Adrenal gland (tissue), 5 donors: ENCODE data around the gene PRSS21.

Source experiments
- POLR2A ChIP-seq, 2 donors: fragments of 450-650 bp; IDR thresholded peaks; one replicate each; pipeline ENCODE4 v1.6.1; 2017; ENCODE audit warnings: antibody characterized with exemption in 2 of 2, mild to moderate bottlenecking in 2 of 2, moderate library complexity in 1 of 2
- TF ChIP-seq, protein P1 (sequence below), 6 experiments: fragments of 450-650 bp in 4 of 6; fragments of 200-600 bp in 2 of 6; sonication (generic) in 1 of 6; IDR thresholded peaks; 1 replicate in 5 of 6; 2 replicates in 1 of 6; pipeline versions ENCODE4 v1.5.1 to v1.8.0; 2016 to 2021; ENCODE audit warnings: antibody characterized with exemption in 6 of 6, mild to moderate bottlenecking in 2 of 6, moderate library complexity in 1 of 6
- donor health status: DM: no; HTN: no; CAD: no.

DNA sequence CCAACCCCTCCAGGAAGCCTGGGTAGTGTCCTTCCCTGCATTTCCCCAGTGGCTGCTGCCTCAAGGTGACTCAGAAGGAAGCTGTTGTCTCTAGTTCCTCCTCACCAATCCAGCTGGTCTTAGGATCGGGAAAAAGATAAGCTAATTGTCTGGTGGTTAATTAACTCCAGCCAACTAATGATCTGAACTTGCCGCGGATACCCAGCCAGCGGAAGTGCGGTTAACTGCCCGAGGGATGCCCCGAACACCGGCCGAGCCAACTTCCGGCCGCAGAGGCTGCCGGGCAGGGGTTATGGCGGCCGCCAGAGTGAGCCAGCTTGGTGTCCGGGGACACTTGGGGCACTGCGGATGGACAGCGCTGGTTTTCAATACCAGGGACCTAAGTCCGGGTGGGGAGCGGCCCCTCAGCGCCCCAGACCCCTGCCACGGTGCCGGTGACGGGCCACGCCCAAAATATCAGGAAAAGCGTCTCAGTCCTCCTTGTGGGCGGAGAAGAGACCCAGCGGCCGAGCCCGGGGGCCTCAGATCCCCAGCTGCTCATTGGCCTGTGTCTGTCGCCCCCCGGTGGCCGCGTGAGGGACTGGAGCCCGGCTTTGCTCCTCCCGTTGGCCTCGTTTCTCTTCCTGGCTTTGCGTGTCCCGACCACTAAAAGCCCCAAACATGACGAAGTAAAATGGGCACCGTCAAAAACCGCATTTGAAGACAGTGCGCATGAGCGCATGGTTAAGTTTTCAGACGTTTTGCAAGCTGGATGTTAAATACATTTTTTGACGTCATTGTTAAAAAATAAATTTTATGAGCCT, 51.2 kb downstream of the PRSS21 start:
- TF ChIP-seq, protein P1, sequence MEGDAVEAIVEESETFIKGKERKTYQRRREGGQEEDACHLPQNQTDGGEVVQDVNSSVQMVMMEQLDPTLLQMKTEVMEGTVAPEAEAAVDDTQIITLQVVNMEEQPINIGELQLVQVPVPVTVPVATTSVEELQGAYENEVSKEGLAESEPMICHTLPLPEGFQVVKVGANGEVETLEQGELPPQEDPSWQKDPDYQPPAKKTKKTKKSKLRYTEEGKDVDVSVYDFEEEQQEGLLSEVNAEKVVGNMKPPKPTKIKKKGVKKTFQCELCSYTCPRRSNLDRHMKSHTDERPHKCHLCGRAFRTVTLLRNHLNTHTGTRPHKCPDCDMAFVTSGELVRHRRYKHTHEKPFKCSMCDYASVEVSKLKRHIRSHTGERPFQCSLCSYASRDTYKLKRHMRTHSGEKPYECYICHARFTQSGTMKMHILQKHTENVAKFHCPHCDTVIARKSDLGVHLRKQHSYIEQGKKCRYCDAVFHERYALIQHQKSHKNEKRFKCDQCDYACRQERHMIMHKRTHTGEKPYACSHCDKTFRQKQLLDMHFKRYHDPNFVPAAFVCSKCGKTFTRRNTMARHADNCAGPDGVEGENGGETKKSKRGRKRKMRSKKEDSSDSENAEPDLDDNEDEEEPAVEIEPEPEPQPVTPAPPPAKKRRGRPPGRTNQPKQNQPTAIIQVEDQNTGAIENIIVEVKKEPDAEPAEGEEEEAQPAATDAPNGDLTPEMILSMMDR (IDR thresholded peaks at IDR 0.05), result peak; percentile 90 to 99 (median 98)
- peak; percentile 63 to 72 for TF ChIP-seq POLR2A (IDR thresholded peaks at IDR 0.05)
